ENCODE data around the gene FNDC3B. TPM values are rescaled to one million over a fixed set of nuclear protein-coding genes. Genes with fewer than 3 reads are reported as not detected.

Gene FNDC3B
- total RNA-seq, 1 donor from 2014 or later, result 160 TPM

DNA sequence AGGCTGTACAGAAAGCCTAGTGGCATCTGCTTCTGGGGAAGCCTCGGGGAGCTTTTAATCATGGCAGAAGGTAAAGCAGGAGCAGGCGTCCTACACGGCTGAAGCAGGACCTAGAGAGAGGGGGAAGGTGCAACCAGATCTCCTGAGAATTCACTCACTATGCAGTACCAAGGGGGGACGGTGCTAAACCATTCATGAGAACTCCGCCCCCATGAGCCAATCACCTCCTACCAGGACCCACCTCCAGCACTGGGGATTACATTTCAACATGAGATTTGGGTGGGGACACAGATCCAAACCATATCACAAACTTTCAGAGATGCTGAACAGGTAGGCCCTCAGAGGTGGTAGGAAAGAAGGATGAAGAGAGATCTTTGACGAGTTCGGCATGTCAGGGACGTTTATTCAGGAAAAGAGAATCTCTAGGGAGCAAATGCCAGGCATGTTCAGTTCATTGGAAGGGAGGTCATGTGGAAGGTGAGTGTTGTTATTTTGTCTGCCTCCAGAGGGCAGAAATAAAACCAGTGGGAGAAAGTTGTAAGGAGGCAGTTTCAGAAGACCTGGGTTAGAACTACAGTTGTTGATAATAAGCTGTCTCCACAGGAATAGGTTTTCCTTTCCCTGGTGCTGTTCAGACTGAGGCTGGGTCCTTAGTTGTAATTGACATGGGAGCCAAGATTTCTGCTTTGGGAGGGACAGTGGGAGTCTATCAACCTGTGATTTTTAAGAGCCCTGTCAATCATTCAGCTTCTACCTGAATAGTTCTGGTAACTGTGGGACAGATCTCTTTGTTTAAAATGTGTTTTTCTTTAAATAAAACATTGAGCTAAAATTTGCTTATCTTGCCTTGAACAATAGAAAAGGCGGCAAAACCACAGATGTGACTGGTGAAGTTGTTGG lies 4.3 kb upstream of the FNDC3B start:
- TF ChIP-seq, protein P1, sequence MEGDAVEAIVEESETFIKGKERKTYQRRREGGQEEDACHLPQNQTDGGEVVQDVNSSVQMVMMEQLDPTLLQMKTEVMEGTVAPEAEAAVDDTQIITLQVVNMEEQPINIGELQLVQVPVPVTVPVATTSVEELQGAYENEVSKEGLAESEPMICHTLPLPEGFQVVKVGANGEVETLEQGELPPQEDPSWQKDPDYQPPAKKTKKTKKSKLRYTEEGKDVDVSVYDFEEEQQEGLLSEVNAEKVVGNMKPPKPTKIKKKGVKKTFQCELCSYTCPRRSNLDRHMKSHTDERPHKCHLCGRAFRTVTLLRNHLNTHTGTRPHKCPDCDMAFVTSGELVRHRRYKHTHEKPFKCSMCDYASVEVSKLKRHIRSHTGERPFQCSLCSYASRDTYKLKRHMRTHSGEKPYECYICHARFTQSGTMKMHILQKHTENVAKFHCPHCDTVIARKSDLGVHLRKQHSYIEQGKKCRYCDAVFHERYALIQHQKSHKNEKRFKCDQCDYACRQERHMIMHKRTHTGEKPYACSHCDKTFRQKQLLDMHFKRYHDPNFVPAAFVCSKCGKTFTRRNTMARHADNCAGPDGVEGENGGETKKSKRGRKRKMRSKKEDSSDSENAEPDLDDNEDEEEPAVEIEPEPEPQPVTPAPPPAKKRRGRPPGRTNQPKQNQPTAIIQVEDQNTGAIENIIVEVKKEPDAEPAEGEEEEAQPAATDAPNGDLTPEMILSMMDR (IDR thresholded peaks at IDR 0.05), result peak; percentile 59
- ATAC-seq (peak; percentile 25), DNase-seq (no peak)
- Histone ChIP-seq H3K9me3 (no peaks in the 10 kb centered on the region), H3K27me3 (no peaks in the 10 kb centered on the region), H3K4me3 (no peak overlapping the region), H3K4me1 (peaks cover 8% of the 10 kb centered on the region), H3K36me3 (no peaks in the 10 kb centered on the region), H3K27ac (no peak overlapping the region)
- intact Hi-C loops (cut with DNase I), result no loop called here

DNA sequence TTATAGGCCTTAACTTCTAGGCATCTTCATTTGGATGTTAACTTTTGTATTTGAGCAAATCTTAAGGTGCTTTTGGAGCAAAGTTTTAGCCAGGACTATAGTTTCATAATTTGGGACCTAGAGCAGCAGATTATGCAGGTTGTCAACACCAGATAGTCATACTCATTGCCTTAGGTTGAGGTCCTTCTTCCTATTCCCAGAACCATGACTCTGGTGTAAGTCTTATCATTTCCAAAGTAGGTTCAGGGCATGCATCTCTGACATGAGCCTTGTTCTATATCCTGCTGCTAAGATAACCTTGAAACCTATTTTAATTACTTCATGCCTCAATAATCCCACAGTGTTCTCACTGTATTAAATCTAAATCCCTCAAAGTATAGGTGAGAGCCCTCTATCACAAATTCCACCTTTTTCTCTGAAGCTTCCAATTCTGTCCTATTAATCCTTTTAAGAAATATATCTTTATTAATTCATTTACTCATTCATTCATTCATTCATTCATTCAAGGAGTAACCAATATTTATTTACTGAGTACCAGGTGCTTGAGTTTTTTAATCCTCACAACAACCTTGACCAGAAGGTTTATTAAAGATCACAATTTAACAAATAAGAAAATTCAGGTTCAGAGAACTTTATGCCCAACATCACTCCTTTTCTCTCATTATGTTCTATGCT lies 2.7 kb upstream of the FNDC3B start:
- no peak for ATAC-seq

DNA sequence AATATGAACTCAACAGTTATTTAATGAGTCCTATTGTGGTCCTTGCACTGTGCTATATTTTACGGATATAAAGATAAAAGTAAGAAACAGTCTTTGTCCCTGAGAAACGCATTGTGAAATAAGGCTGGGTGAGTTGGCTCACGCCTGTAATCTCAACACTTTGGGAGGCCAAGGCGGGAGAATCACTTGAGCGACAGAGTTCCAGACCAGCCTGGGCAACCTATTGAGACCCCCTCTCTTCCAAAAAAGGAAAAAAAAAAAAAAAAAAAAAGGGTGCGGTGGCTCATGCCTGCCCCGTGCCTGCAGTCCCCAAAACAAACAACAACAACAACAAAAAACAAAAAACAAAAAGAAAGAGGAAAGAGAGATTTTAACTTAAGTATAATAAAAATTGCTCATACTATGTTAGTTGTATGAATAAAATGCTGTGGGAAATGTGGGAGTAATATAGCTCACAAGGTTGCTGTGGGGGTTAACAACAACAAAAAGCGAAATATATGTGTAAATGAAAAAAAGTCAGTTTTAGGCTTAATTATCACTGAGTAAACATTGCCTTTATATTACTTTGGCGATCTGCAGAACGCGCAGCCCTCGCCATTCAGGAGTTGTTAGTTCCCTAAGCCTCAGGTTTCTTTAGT lies 461 bp upstream of the FNDC3B start:
- no peaks in the 10 kb centered on the region for H3K36me3 ChIP-seq
- peak overlapping the region; percentile 96 for H3K4me3 ChIP-seq
- H3K9me3 ChIP-seq, result no peaks in the 10 kb centered on the region
- peaks cover 17% of the 10 kb centered on the region for H3K4me1 ChIP-seq
- H3K27ac ChIP-seq, result peak overlapping the region; percentile 97
- intact Hi-C loops (cut with DNase I), result no loop called here
- TF ChIP-seq, protein P1 (IDR thresholded peaks at IDR 0.05), result no peak
- H3K27me3 ChIP-seq, result no peaks in the 10 kb centered on the region
- no peak for ATAC-seq
- no peak for DNase-seq

More for the DNA sequence above, 2.7 kb upstream of the FNDC3B start:
- intact Hi-C loops (cut with DNase I), result no loop called here
- TF ChIP-seq, protein P1 (IDR thresholded peaks at IDR 0.05), result no peak
- Histone ChIP-seq H3K27me3 (no peaks in the 10 kb centered on the region), H3K27ac (no peak overlapping the region), H3K9me3 (no peaks in the 10 kb centered on the region), H3K4me3 (no peak overlapping the region), H3K36me3 (no peaks in the 10 kb centered on the region), H3K4me1 (peaks cover 8% of the 10 kb centered on the region)
- no peak for DNase-seq

DNA sequence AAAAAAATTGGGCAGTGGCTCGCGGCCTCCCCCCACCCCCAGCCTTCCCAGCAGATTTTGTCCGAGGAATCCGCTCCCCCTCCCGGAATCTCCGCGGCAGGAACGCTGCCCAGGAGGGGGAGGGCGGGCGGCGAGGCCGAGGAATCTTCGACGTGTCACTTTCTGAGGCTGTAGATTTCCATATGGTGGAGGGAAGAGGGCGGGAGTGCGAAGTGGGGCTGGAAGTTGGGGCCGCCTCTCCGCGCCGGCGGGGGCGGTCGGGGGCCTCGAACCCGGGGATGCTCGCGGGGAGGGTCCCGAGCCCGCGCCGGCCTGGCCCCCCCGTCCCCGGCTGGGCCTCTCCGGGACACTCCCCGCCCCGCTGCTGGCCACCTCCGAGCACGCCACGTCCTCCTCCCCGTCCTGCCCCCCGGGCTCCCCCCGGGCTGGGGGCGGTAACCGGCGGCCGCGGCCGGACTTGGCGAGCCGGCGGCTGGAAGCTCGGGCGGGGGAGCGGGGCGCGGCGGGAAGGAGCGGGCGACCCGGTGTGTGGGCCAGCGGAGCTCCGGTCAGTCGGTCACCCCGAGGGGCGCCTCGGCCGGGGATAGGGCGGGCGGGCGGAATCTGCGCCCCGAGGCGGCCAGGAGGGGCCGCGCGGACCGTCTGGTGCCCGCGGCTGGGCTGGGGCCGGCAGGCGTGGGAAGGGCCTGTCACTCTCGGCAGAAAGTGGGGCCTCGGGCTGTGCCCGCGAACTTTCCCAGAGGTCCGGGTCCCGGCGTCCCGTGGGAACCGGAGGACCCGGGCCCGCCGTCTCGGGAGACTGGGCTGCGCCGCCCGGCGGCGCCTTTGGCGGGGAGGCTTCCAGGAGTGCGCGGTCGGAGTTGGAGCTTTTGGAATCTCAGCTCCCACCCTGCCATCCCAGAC lies 951 bp downstream of the FNDC3B start:
- TF ChIP-seq, protein P1 (IDR thresholded peaks at IDR 0.05), result peak; percentile 16
- H3K4me3 ChIP-seq, result peak overlapping the region; percentile 96
- peak; percentile 93 for ATAC-seq
- peak; percentile 95 for DNase-seq
- intact Hi-C loops (cut with DNase I), result no loop called here
- no peaks in the 10 kb centered on the region for H3K9me3 ChIP-seq
- H3K36me3 ChIP-seq, result peaks cover 6% of the 10 kb centered on the region
- peak overlapping the region; percentile 97 for H3K27ac ChIP-seq
- H3K4me1 ChIP-seq, result peaks cover 27% of the 10 kb centered on the region
- H3K27me3 ChIP-seq, result no peaks in the 10 kb centered on the region

All from upper lobe of right lung (tissue), 1 donor.